ENCODE measurements around the gene IRX6. TPM values are rescaled to one million over a fixed set of nuclear protein-coding genes. Genes with fewer than 3 reads are reported as not detected.

Gene IRX6
- total RNA-seq, 1 experiment from 2014 or later = not detected

Other genes with a start within 250 kb of the IRX6 start
- gene MMP2, start 155.0 kb downstream of the IRX6 start, total RNA-seq (2014; rRNA removed; shearing (Covaris generic)) = 33.7 and 36.7 TPM in 2 replicates
- 5.0 and 6.1 TPM in 2 replicates for gene LPCAT2, start 184.9 kb downstream of the IRX6 start, total RNA-seq (2014; rRNA removed; shearing (Covaris generic))
- gene CAPNS2, start 242.5 kb downstream of the IRX6 start, total RNA-seq (2014; rRNA removed; shearing (Covaris generic)) = 0.24 TPM in 1 of 2 replicates, not detected in the other

All from H7 (cell line).